A549 (cell line): ENCODE results near the gene RAPGEF6. TPM values are rescaled to one million over a fixed set of nuclear protein-coding genes. Genes with fewer than 3 reads are reported as not detected.

Experiments used
- ATAC-seq, 2 experiments: fragments of 200-7000 bp in 1 of 2; fragments of >200 bp in 1 of 2; cut with Nextera tagmentation in 1 of 2; cut with Tn5 transposase in 1 of 2; 3 replicates each; pipeline versions ENCODE4 v1.8.0 to v1.9.1; 2018 to 2020; ENCODE audit warnings: mild to moderate bottlenecking in 1 of 2, moderate library complexity in 1 of 2
- CTCF ChIA-PET: fragments of 300-600 bp; sonication (Branson Sonifier 250); formaldehyde crosslinking; extraction: SDS; loops from one replicate; lab custom pipeline; 2021; ENCODE audit warnings: antibody characterized with exemption, inconsistent platforms; lab: Yijun Ruan, JAX
- POLR2A ChIA-PET: fragments of 350-600 bp; formaldehyde crosslinking; extraction: SDS; loops from one replicate; lab custom pipeline; 2021; ENCODE audit warnings: antibody characterized with exemption, inconsistent platforms; lab: Yijun Ruan, JAX
- DNase-seq, 2 experiments: peaks; one replicate each; pipeline versions ENCODE4 v3.0.0 to v3.0.0-alpha.2; 2011 to 2016; ENCODE audit warnings: low read depth in 1 of 2, low spot score in 1 of 2
- FAIRE-seq: peaks from 2 replicates; lab custom pipeline; 2011; peaks lifted over from hg19 to GRCh38; lab: Jason Lieb, UNC
- H3K27ac ChIP-seq, 2 experiments: fragments of >200 bp; sonication (Bioruptor Twin); formaldehyde crosslinking; 3 replicates each; pipeline ENCODE4 v1.5.1; 2016 to 2017
- H3K4me1 ChIP-seq: fragments of >200 bp; sonication (Bioruptor Twin); formaldehyde crosslinking; 3 replicates; pipeline ENCODE4 v1.6.1; 2016
- H3K4me2 ChIP-seq: fragments of >200 bp; sonication (Bioruptor Twin); formaldehyde crosslinking; 3 replicates; pipeline ENCODE4 v1.6.1; 2016
- H3K4me3 ChIP-seq: fragments of >200 bp; sonication (Bioruptor Twin); formaldehyde crosslinking; 3 replicates; pipeline ENCODE4 v1.5.1; 2016
- H3K9me3 ChIP-seq: fragments of >200 bp; sonication (Bioruptor Twin); formaldehyde crosslinking; 3 replicates; pipeline ENCODE4 v1.6.1; 2016
- ATOH8 ChIP-seq: fragments of 250-450 bp; sonication (Bioruptor Pico); IDR thresholded peaks from 2 replicates; pipeline ENCODE4 v1.5.0; 2020; ENCODE audit warnings: low read depth, mild to moderate bottlenecking, moderate library complexity
- BCL3 ChIP-seq: fragments of >200 bp; sonication (Bioruptor Twin); formaldehyde crosslinking; IDR thresholded peaks from 3 replicates; pipeline ENCODE4 v1.6.1; 2016
- BHLHE40 ChIP-seq: IDR thresholded peaks from 2 replicates; pipeline ENCODE4 v1.6.1; 2012; ENCODE audit warnings: low read depth, low read length, inconsistent platforms
- CBX2 ChIP-seq: fragments of 200-600 bp; sonication (generic); IDR thresholded peaks from 2 replicates; pipeline ENCODE4 v1.6.1; 2016; ENCODE audit warnings: low read depth, mild to moderate bottlenecking, borderline replicate concordance
- CBX8 ChIP-seq: fragments of 200-600 bp; sonication (generic); IDR thresholded peaks from 2 replicates; pipeline ENCODE4 v1.6.1; 2016
- CEBPB ChIP-seq, 2 experiments: fragments of >200 bp in 1 of 2; sonication (Bioruptor Twin) in 1 of 2; formaldehyde crosslinking in 1 of 2; IDR thresholded peaks; 2 replicates each; pipeline ENCODE4 v1.6.1; 2012 to 2016
- CHD4 ChIP-seq: fragments of 200-600 bp; sonication (generic); IDR thresholded peaks from 2 replicates; pipeline ENCODE4 v1.6.1; 2016; ENCODE audit warnings: antibody characterized with exemption, mild to moderate bottlenecking, borderline replicate concordance
- CTCF ChIP-seq: fragments of >200 bp; sonication (Bioruptor Twin); formaldehyde crosslinking; IDR thresholded peaks from 3 replicates; pipeline ENCODE4 v1.5.1; 2016
- E2F6 ChIP-seq: IDR thresholded peaks from 2 replicates; pipeline ENCODE4 v1.6.1; 2012; ENCODE audit warnings: low read depth, borderline replicate concordance
- EHMT2 ChIP-seq: fragments of 200-600 bp; sonication (generic); IDR thresholded peaks from 2 replicates; pipeline ENCODE4 v1.6.1; 2016; ENCODE audit warnings: antibody characterized with exemption, low read depth, mild to moderate bottlenecking, moderate library complexity
- ELK1 ChIP-seq: fragments of 150-350 bp; IDR thresholded peaks from 2 replicates; pipeline ENCODE4 v1.6.1; 2014; ENCODE audit warnings: low read depth, mild to moderate bottlenecking, low read length
- EP300 ChIP-seq, 2 experiments: fragments of >200 bp; sonication (Bioruptor Twin); formaldehyde crosslinking; IDR thresholded peaks; 2 replicates in 1 of 2; 3 replicates in 1 of 2; pipeline ENCODE4 v1.6.1; 2016 to 2017
- FOSB ChIP-seq: fragments of 250-450 bp; sonication (Bioruptor Pico); IDR thresholded peaks from 2 replicates; pipeline ENCODE4 v1.5.0; 2020; ENCODE audit warnings: mild to moderate bottlenecking, moderate library complexity
- FOSL2 ChIP-seq, 2 experiments: fragments of 450-650 bp in 1 of 2; fragments of >200 bp in 1 of 2; sonication (Bioruptor Twin) in 1 of 2; formaldehyde crosslinking; IDR thresholded peaks; 2 replicates each; pipeline versions ENCODE4 v1.5.0 to v1.6.1; 2016 to 2020; ENCODE audit warnings: mild to moderate bottlenecking in 1 of 2, moderate library complexity in 1 of 2
- FOXS1 ChIP-seq: fragments of 250-450 bp; sonication (Bioruptor Pico); IDR thresholded peaks from 2 replicates; pipeline ENCODE4 v1.5.0; 2020; ENCODE audit warnings: mild to moderate bottlenecking, moderate library complexity
- HDAC2 ChIP-seq: fragments of 200-600 bp; sonication (generic); IDR thresholded peaks from 2 replicates; pipeline ENCODE4 v1.6.1; 2016
- HMGXB4 ChIP-seq: fragments of 250-450 bp; sonication (Bioruptor Pico); IDR thresholded peaks from 2 replicates; pipeline ENCODE4 v1.5.0; 2021; ENCODE audit warnings: mild to moderate bottlenecking, moderate library complexity, borderline replicate concordance
- HOXB13 ChIP-seq: fragments of 250-450 bp; sonication (Bioruptor Pico); IDR thresholded peaks from 2 replicates; pipeline ENCODE4 v1.5.0; 2020; ENCODE audit warnings: low read depth, mild to moderate bottlenecking, moderate library complexity
- MAZ ChIP-seq: fragments of 150-350 bp; IDR thresholded peaks from 2 replicates; pipeline ENCODE4 v1.6.1; 2014; ENCODE audit warnings: antibody characterized with exemption, low read depth, low read length, borderline replicate concordance
- NFE2L2 ChIP-seq: fragments of 150-350 bp; conservative IDR thresholded peaks from 2 replicates; pipeline ENCODE4 v1.6.1; 2014; ENCODE audit warnings: low read length
- NPAS2 ChIP-seq: fragments of 250-450 bp; sonication (Bioruptor Pico); IDR thresholded peaks from 2 replicates; pipeline ENCODE4 v1.8.0; 2022; ENCODE audit warnings: mild to moderate bottlenecking, moderate library complexity, borderline replicate concordance
- PBX3 ChIP-seq: IDR thresholded peaks from 2 replicates; pipeline ENCODE4 v1.6.1; 2012
- PHF8 ChIP-seq: fragments of 200-600 bp; sonication (generic); IDR thresholded peaks from 2 replicates; pipeline ENCODE4 v1.6.1; 2016; ENCODE audit warnings: low read depth, mild to moderate bottlenecking, antibody characterized with exemption, moderate library complexity, borderline replicate concordance
- POLR2A ChIP-seq: IDR thresholded peaks from 2 replicates; pipeline ENCODE4 v1.6.1; 2012; ENCODE audit warnings: mild to moderate bottlenecking, low read length
- POLR2AphosphoS2 ChIP-seq: conservative IDR thresholded peaks from 2 replicates; pipeline ENCODE4 v1.6.1; 2012; ENCODE audit warnings: low read length, improper control_type of control experiment, inconsistent platforms
- RARB ChIP-seq: fragments of 250-450 bp; sonication (Bioruptor Pico); IDR thresholded peaks from 2 replicates; pipeline ENCODE4 v1.8.0; 2021; ENCODE audit warnings: mild to moderate bottlenecking, moderate library complexity
- RCOR1 ChIP-seq: fragments of 150-350 bp; IDR thresholded peaks from 2 replicates; pipeline ENCODE4 v1.6.1; 2014; ENCODE audit warnings: antibody characterized with exemption, low read length, low read depth
- ZC3H11A ChIP-seq: fragments of 450-650 bp; IDR thresholded peaks from 2 replicates; pipeline ENCODE4 v1.6.1; 2014; ENCODE audit warnings: antibody characterized with exemption, mild to moderate bottlenecking
- ZFP36 ChIP-seq: fragments of 450-650 bp; IDR thresholded peaks from 2 replicates; pipeline ENCODE4 v1.6.1; 2014; ENCODE audit warnings: borderline replicate concordance; ENCODE audit not compliant: partially characterized antibody
- WGBS: methylation state at CpG from one replicate; pipeline ENCODE4 v1.1.6; 2017; ENCODE audit errors: missing lambda C conversion rate; 5-methylcytosine and 5-hydroxymethylcytosine counted together
- polyA plus RNA-seq, 4 experiments: library from polyadenylated mRNA; depleted of rRNA in 3 of 4; stranded (reverse); fragments of >200 nt; fragmentation: RNase III in 1 of 4; extraction: RNeasy Plus Mini Kit Qiagen cat#74134 plus additional on column Dnase treatment in 1 of 4; gene quantifications; 2 replicates in 3 of 4; 3 replicates in 1 of 4; pipeline ENCODE4 v1.2.3, GENCODE V29; 2011 to 2017

Gene RAPGEF6
- polyA plus RNA-seq, 2 of the 4 experiments (the other 2 are of a cell fraction), result 5.9 to 15.2 TPM

- no peak overlapping the region for H3K27ac ChIP-seq
- H3K4me3 ChIP-seq, result no peak overlapping the region
- CTCF ChIA-PET, result interaction anchor here (1.2 to 1.8 kb wide), 3 partner anchors 10 to 15 kb away, joined by 3 to 7 read pairs (median 4); no protein-coding TSS in a partner anchor
- 0 out of 3 replicates have a peak, but pooled peaks cover 2% of the 10 kb centered on the region for H3K9me3 ChIP-seq
- DNase-seq (no peak), ATAC-seq (no peak), FAIRE-seq (no peak)
- POLR2A ChIA-PET, result no interaction called here
- TF ChIP-seq CBX2 (no peak), BHLHE40 (no peak), RCOR1 (no peak), CTCF (no peak), ZC3H11A (no peak), PBX3 (no peak), PHF8 (no peak), EP300 (IDR thresholded peaks at IDR 0.05) (no peak), ELK1 (no peak), BCL3 (no peak), FOSB (CRISPR knock-in tag) (no peak), POLR2A (no peak), FOXS1 (no peak)
- peaks cover 9% of the 10 kb centered on the region; the same call in 1 of the 3 replicates for H3K4me1 ChIP-seq
- WGBS, result 95% methylated on average over 5 of the region's 5 CpGs
- no peak overlapping the region for H3K4me2 ChIP-seq
Measured at GRCh38 chr5:131396630-131397273, 238.3 kb downstream of the RAPGEF6 start.

GRCh38 chr5:131396015-131396414, 239.0 kb downstream of the RAPGEF6 start:
- DNase-seq, result no peak
- no peak overlapping the region for H3K4me3 ChIP-seq
- 92% methylated on average over 3 of the region's 3 CpGs for WGBS
- peaks cover 9% of the 10 kb centered on the region; the same call in 1 of the 3 replicates for H3K4me1 ChIP-seq
- FAIRE-seq, result no peak
- H3K9me3 ChIP-seq, result no peaks in the 10 kb centered on the region
- no peak overlapping the region for H3K27ac ChIP-seq
- CTCF ChIA-PET, result interaction anchor here (1.3 to 1.8 kb wide), 2 partner anchors 11 to 12 kb away, joined by 3 to 7 read pairs; no protein-coding TSS in a partner anchor
- no peak for ATAC-seq
- POLR2A ChIA-PET, result no interaction called here
- no peak overlapping the region for H3K4me2 ChIP-seq
- no peak for TF ChIP-seq NPAS2 (CRISPR knock-in tag)
- TF ChIP-seq EHMT2, result no peak
- no peak for TF ChIP-seq CEBPB (IDR thresholded peaks at IDR 0.05)
- no peak for TF ChIP-seq POLR2AphosphoS2
- no peak for TF ChIP-seq ZFP36
- no peak for TF ChIP-seq HOXB13
- TF ChIP-seq HMGXB4 (CRISPR knock-in tag), result no peak
- TF ChIP-seq NFE2L2, result no peak
- TF ChIP-seq MAZ, result no peak
- no peak for TF ChIP-seq E2F6
- no peak for TF ChIP-seq FOXS1
- TF ChIP-seq HDAC2, result no peak
- no peak for TF ChIP-seq ATOH8 (CRISPR knock-in tag)
- no peak for TF ChIP-seq CBX8
- no peak for TF ChIP-seq FOSL2 (IDR thresholded peaks at IDR 0.05)
- TF ChIP-seq FOSL2 (CRISPR knock-in tag; IDR thresholded peaks at IDR 0.05), result no peak
- no peak for TF ChIP-seq RARB (CRISPR knock-in tag)
- no peak for TF ChIP-seq CHD4
